SIG-M5 treated with dmso at 0.1 percent for 504 hours (cell line): Measurements from ENCODE around the gene TMEM131L.
"Not testable (repeated sequence)": the region's sequence is repeated elsewhere in the genome, so short reads cannot be mapped to it uniquely, and the experiment has no call there.

Experiments used
- DNase-seq: peaks from one replicate; lab custom pipeline; 2025; ENCODE audit not compliant: unreplicated experiment; lab: John Stamatoyannopoulos, UW

TMEM131L gene

GRCh38 chr4:153643406-153644383 lies 177.5 kb downstream of the TMEM131L start:
- DNase-seq: peak; percentile 86

GRCh38 chr4:153645183-153645582 lies 179.0 kb downstream of the TMEM131L start:
- DNase-seq: no peak

- no peak for DNase-seq
Measured at GRCh38 chr4:153646261-153646660, 180.1 kb downstream of the TMEM131L start.

GRCh38 chr4:153646978-153647377 lies 180.8 kb downstream of the TMEM131L start:
- DNase-seq: no peak

- no peak for DNase-seq
Measured at GRCh38 chr4:153647975-153648374, 181.8 kb downstream of the TMEM131L start.

- peak; percentile 28 for DNase-seq
Measured at GRCh38 chr4:153649572-153649991, 183.4 kb downstream of the TMEM131L start.

- no peak for DNase-seq
Measured at GRCh38 chr4:153651116-153651515, 185.0 kb downstream of the TMEM131L start.

- peak; percentile 97 for DNase-seq
Measured at GRCh38 chr4:153651587-153651986, 185.4 kb downstream of the TMEM131L start.

- DNase-seq: peak; percentile 37
Measured at GRCh38 chr4:153652051-153652784, 186.1 kb downstream of the TMEM131L start.

GRCh38 chr4:153655002-153655541 lies 188.9 kb downstream of the TMEM131L start:
- no peak for DNase-seq

- peak; percentile 57 for DNase-seq
Measured at GRCh38 chr4:153655928-153656327, 189.8 kb downstream of the TMEM131L start.

GRCh38 chr4:153661215-153661822 lies 195.2 kb downstream of the TMEM131L start:
- DNase-seq: peak; percentile 90

GRCh38 chr4:153661908-153662307 lies 195.7 kb downstream of the TMEM131L start:
- DNase-seq: no peak

- DNase-seq: no peak
Measured at GRCh38 chr4:153663667-153664066, 197.5 kb downstream of the TMEM131L start.

GRCh38 chr4:153666505-153666904 lies 200.3 kb downstream of the TMEM131L start:
- DNase-seq: not testable (repeated sequence)

- no peak for DNase-seq
Measured at GRCh38 chr4:153668647-153669046, 202.5 kb downstream of the TMEM131L start.

GRCh38 chr4:153669838-153670237 lies 203.7 kb downstream of the TMEM131L start:
- no peak for DNase-seq

GRCh38 chr4:153676486-153676885 lies 210.3 kb downstream of the TMEM131L start:
- no peak for DNase-seq

GRCh38 chr4:153676984-153677383 lies 210.8 kb downstream of the TMEM131L start:
- DNase-seq: peak; percentile 38

GRCh38 chr4:153679486-153679885 lies 213.3 kb downstream of the TMEM131L start:
- DNase-seq: no peak

- DNase-seq: no peak
Measured at GRCh38 chr4:153683763-153684181, 217.6 kb downstream of the TMEM131L start.
